GM18907 (cell line): ENCODE results near the gene AGAP1.

ENCODE experiments used
- ATAC-seq: cut with Tn5 transposase; IDR thresholded peaks from one replicate; pipeline ENCODE4 v1.9.1; 2021; ENCODE audit warnings: mild to moderate bottlenecking, moderate library complexity; ENCODE audit not compliant: unreplicated experiment

AGAP1 gene

GRCh38 chr2:235856151-235856854 lies 362.5 kb downstream of the AGAP1 start:
- no peak for ATAC-seq

- no peak for ATAC-seq
Observed at GRCh38 chr2:235857598-235857997, 363.8 kb downstream of the AGAP1 start.

- ATAC-seq: no peak
Observed at GRCh38 chr2:235858881-235859280, 365.0 kb downstream of the AGAP1 start.

- ATAC-seq: no peak
Observed at GRCh38 chr2:235859651-235860050, 365.8 kb downstream of the AGAP1 start.

- ATAC-seq: no peak
Observed at GRCh38 chr2:235860111-235860510, 366.3 kb downstream of the AGAP1 start.

GRCh38 chr2:235860871-235861270 lies 367.0 kb downstream of the AGAP1 start:
- ATAC-seq: no peak

GRCh38 chr2:235861383-235861782 lies 367.5 kb downstream of the AGAP1 start:
- no peak for ATAC-seq

- ATAC-seq: no peak
Observed at GRCh38 chr2:235863414-235863813, 369.6 kb downstream of the AGAP1 start.

GRCh38 chr2:235864302-235864701 lies 370.5 kb downstream of the AGAP1 start:
- ATAC-seq: no peak

GRCh38 chr2:235864733-235865515 lies 371.1 kb downstream of the AGAP1 start:
- ATAC-seq: no peak

- ATAC-seq: no peak
Observed at GRCh38 chr2:235866373-235866772, 372.5 kb downstream of the AGAP1 start.

GRCh38 chr2:235868224-235868623 lies 374.4 kb downstream of the AGAP1 start:
- ATAC-seq: no peak

GRCh38 chr2:235868645-235869044 lies 374.8 kb downstream of the AGAP1 start:
- no peak for ATAC-seq

GRCh38 chr2:235870515-235870914 lies 376.7 kb downstream of the AGAP1 start:
- ATAC-seq: no peak

- ATAC-seq: no peak
Observed at GRCh38 chr2:235876099-235876679, 382.3 kb downstream of the AGAP1 start.

GRCh38 chr2:235877275-235877802 lies 383.5 kb downstream of the AGAP1 start:
- no peak for ATAC-seq

- no peak for ATAC-seq
Observed at GRCh38 chr2:235879116-235879515, 385.3 kb downstream of the AGAP1 start.

GRCh38 chr2:235883675-235884074 lies 389.8 kb downstream of the AGAP1 start:
- ATAC-seq: no peak

GRCh38 chr2:235889302-235889630 lies 395.4 kb downstream of the AGAP1 start:
- ATAC-seq: no peak

GRCh38 chr2:235893129-235893698 lies 399.4 kb downstream of the AGAP1 start:
- ATAC-seq: no peak

- ATAC-seq: no peak
Observed at GRCh38 chr2:235894839-235895238, 401.0 kb downstream of the AGAP1 start.

GRCh38 chr2:235896061-235896460 lies 402.2 kb downstream of the AGAP1 start:
- no peak for ATAC-seq
